ENCODE results near the gene CGN. TPM values are rescaled to one million over a fixed set of nuclear protein-coding genes. Genes with fewer than 3 reads are reported as not detected.

Gene CGN
- total and polyA plus RNA-seq, 3 experiments from 2014 or later, result 0.36 to 1.6 (median 1.1) TPM

DNA sequence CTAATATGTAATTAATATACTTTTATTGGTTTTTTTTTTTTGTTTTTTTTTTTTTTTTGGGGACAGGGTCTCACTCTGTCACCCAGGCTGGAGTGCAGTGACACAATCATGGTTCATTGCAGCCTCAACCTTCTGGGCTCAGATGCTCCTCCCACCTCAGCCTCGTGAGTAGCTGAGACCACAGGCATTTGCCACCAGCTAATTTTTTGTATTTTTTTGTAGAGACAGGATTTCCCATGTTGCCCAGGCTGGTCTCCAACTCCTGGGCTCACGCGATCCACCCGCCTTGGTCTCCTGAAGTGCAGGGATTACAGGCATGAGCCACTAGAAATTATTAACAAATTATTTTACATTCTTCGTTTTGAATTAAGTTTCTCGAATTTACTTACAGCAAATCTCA is 35.1 kb upstream of the CGN start:
- CTCF ChIA-PET, result no interaction called here
- Mint-ChIP-seq H3K9me3 (no peaks in the 10 kb centered on the region), H3K27me3 (peaks cover 9% of the 10 kb centered on the region in 2 donors), H3K36me3 (peaks cover 0 to 1% (median 0%) of the 10 kb centered on the region in 3 donors), H3K27ac (no peak overlapping the region), H3K4me3 (no peak overlapping the region), H3K4me1 (peaks cover 5 to 18% (median 13%) of the 10 kb centered on the region in 3 donors)
- Histone ChIP-seq H3K9me3 (ENCODE audit: low read length) (no peaks in the 10 kb centered on the region), H3K4me1 (ENCODE audit: insufficient read depth, low read length) (no peaks in the 10 kb centered on the region), H3K36me3 (ENCODE audit: insufficient read depth, low read length) (no peaks in the 10 kb centered on the region), H3K27me3 (ENCODE audit: insufficient read depth, low read length, poor library complexity, severe bottlenecking) (no peaks in the 10 kb centered on the region), H3K27ac (ENCODE audit: low read depth, low read length) (no peak overlapping the region), H3K4me3 (ENCODE audit: low read length) (no peak overlapping the region)
- POLR2A ChIA-PET, result interaction anchor here (0.6 kb wide), 1 partner anchor 11 kb away, joined by 4 read pairs; no protein-coding TSS in a partner anchor
- no peak for DNase-seq

GRCh38 chr1:151477066-151477465 is 34.1 kb upstream of the CGN start:
- Mint-ChIP-seq H3K27me3 (peaks cover 9 to 11% of the 10 kb centered on the region in 2 donors), H3K36me3 (peaks cover 0 to 4% (median 1%) of the 10 kb centered on the region in 3 donors), H3K4me1 (peaks cover 5 to 18% (median 13%) of the 10 kb centered on the region in 3 donors), H3K4me3 (no peak overlapping the region), H3K27ac (no peak overlapping the region), H3K9me3 (peaks cover 2 to 5% (median 2%) of the 10 kb centered on the region in 5 donors)
- POLR2A ChIA-PET, result no interaction called here
- no peaks in the 10 kb centered on the region for H3K27me3 ChIP-seq (ENCODE audit: insufficient read depth, low read length, poor library complexity, severe bottlenecking)
- no peaks in the 10 kb centered on the region for H3K9me3 ChIP-seq (ENCODE audit: low read length)
- H3K4me1 ChIP-seq (ENCODE audit: insufficient read depth, low read length), result no peaks in the 10 kb centered on the region
- no peak overlapping the region for H3K27ac ChIP-seq (ENCODE audit: low read depth, low read length)
- H3K4me3 ChIP-seq (ENCODE audit: low read length), result no peak overlapping the region
- no peaks in the 10 kb centered on the region for H3K36me3 ChIP-seq (ENCODE audit: insufficient read depth, low read length)
- CTCF ChIA-PET, result interaction anchor here (1.2 kb wide), 1 partner anchor 18 kb away, joined by 3 read pairs; no protein-coding TSS in a partner anchor
- no peak for DNase-seq

GRCh38 chr1:151478140-151478812 is 32.9 kb upstream of the CGN start:
- no peak overlapping the region for H3K27ac ChIP-seq (ENCODE audit: low read depth, low read length)
- Mint-ChIP-seq H3K4me1 (peaks cover 0 to 8% (median 6%) of the 10 kb centered on the region in 3 donors), H3K27ac (no peak overlapping the region), H3K27me3 (peaks cover 9 to 11% of the 10 kb centered on the region in 2 donors), H3K9me3 (peaks cover 2 to 6% (median 3%) of the 10 kb centered on the region in 5 donors), H3K4me3 (no peak overlapping the region), H3K36me3 (peaks cover 0 to 5% (median 0%) of the 10 kb centered on the region in 3 donors)
- H3K36me3 ChIP-seq (ENCODE audit: insufficient read depth, low read length), result no peaks in the 10 kb centered on the region
- no peaks in the 10 kb centered on the region for H3K27me3 ChIP-seq (ENCODE audit: insufficient read depth, low read length, poor library complexity, severe bottlenecking)
- no peaks in the 10 kb centered on the region for H3K9me3 ChIP-seq (ENCODE audit: low read length)
- POLR2A ChIA-PET, result no interaction called here
- no peak overlapping the region for H3K4me3 ChIP-seq (ENCODE audit: low read length)
- no peaks in the 10 kb centered on the region for H3K4me1 ChIP-seq (ENCODE audit: insufficient read depth, low read length)
- no peak for DNase-seq
- CTCF ChIA-PET, result no interaction called here

- Mint-ChIP-seq H3K9me3 (peaks cover 2 to 6% (median 3%) of the 10 kb centered on the region in 5 donors), H3K4me3 (no peak overlapping the region), H3K27me3 (peaks cover 9 to 11% of the 10 kb centered on the region in 2 donors), H3K36me3 (peaks cover 0 to 5% (median 0%) of the 10 kb centered on the region in 3 donors), H3K4me1 (peaks cover 0 to 2% (median under 1%) of the 10 kb centered on the region in 3 donors), H3K27ac (no peak overlapping the region)
- CTCF ChIA-PET, result no interaction called here
- no peak overlapping the region for H3K4me3 ChIP-seq (ENCODE audit: low read length)
- POLR2A ChIA-PET, result no interaction called here
- DNase-seq, result no peak
- H3K9me3 ChIP-seq (ENCODE audit: low read length), result no peaks in the 10 kb centered on the region
- H3K4me1 ChIP-seq (ENCODE audit: insufficient read depth, low read length), result no peaks in the 10 kb centered on the region
- no peaks in the 10 kb centered on the region for H3K27me3 ChIP-seq (ENCODE audit: insufficient read depth, low read length, poor library complexity, severe bottlenecking)
- no peaks in the 10 kb centered on the region for H3K36me3 ChIP-seq (ENCODE audit: insufficient read depth, low read length)
- no peak overlapping the region for H3K27ac ChIP-seq (ENCODE audit: low read depth, low read length)
These were observed 32.3 kb upstream of the CGN start for GRCh38 chr1:151478923-151479322.

GRCh38 chr1:151479462-151479861 is 31.7 kb upstream of the CGN start:
- ChIA-PET POLR2A (no interaction called here), CTCF (interaction anchor here (0.8 kb wide), 1 partner anchor 9 kb away, joined by 3 read pairs; no protein-coding TSS in a partner anchor)
- H3K4me3 ChIP-seq (ENCODE audit: low read length), result no peak overlapping the region

GRCh38 chr1:151482017-151482416 is 29.2 kb upstream of the CGN start:
- Histone ChIP-seq H3K27ac (ENCODE audit: low read depth, low read length) (no peak overlapping the region), H3K4me3 (ENCODE audit: low read length) (no peak overlapping the region), H3K4me1 (ENCODE audit: insufficient read depth, low read length) (no peaks in the 10 kb centered on the region), H3K36me3 (ENCODE audit: insufficient read depth, low read length) (no peaks in the 10 kb centered on the region), H3K9me3 (ENCODE audit: low read length) (no peaks in the 10 kb centered on the region), H3K27me3 (ENCODE audit: insufficient read depth, low read length, poor library complexity, severe bottlenecking) (no peaks in the 10 kb centered on the region)
- Mint-ChIP-seq H3K27ac (no peak overlapping the region), H3K4me1 (no peaks in the 10 kb centered on the region), H3K36me3 (peaks cover 0 to 5% (median 0%) of the 10 kb centered on the region in 3 donors), H3K27me3 (peaks cover 4 to 9% of the 10 kb centered on the region in 2 donors), H3K4me3 (no peak overlapping the region), H3K9me3 (peaks cover 2 to 6% (median 3%) of the 10 kb centered on the region in 5 donors)
- ChIA-PET CTCF (interaction anchor here (1.1 kb wide), 1 partner anchor 83 kb away, joined by 3 read pairs; no protein-coding TSS in a partner anchor), POLR2A (interaction anchor here (0.6 kb wide), 1 partner anchor 282 kb away, joined by 9 read pairs; no protein-coding TSS in a partner anchor)
- DNase-seq, result no peak

More at GRCh38 chr1:151479462-151479861, 31.7 kb upstream of the CGN start:
- Mint-ChIP-seq H3K9me3 (peaks cover 2 to 6% (median 3%) of the 10 kb centered on the region in 5 donors), H3K27me3 (peaks cover 9 to 11% of the 10 kb centered on the region in 2 donors), H3K27ac (no peak overlapping the region), H3K36me3 (peaks cover 0 to 5% (median 0%) of the 10 kb centered on the region in 3 donors), H3K4me3 (no peak overlapping the region), H3K4me1 (no peaks in the 10 kb centered on the region)
- H3K9me3 ChIP-seq (ENCODE audit: low read length), result no peaks in the 10 kb centered on the region
- H3K27me3 ChIP-seq (ENCODE audit: insufficient read depth, low read length, poor library complexity, severe bottlenecking), result no peaks in the 10 kb centered on the region
- DNase-seq, result no peak
- H3K4me1 ChIP-seq (ENCODE audit: insufficient read depth, low read length), result no peaks in the 10 kb centered on the region
- no peak overlapping the region for H3K27ac ChIP-seq (ENCODE audit: low read depth, low read length)
- H3K36me3 ChIP-seq (ENCODE audit: insufficient read depth, low read length), result no peaks in the 10 kb centered on the region

- Histone ChIP-seq H3K27ac (ENCODE audit: low read depth, low read length) (no peak overlapping the region), H3K4me3 (ENCODE audit: low read length) (no peak overlapping the region), H3K9me3 (ENCODE audit: low read length) (no peaks in the 10 kb centered on the region), H3K4me1 (ENCODE audit: insufficient read depth, low read length) (no peaks in the 10 kb centered on the region), H3K27me3 (ENCODE audit: insufficient read depth, low read length, poor library complexity, severe bottlenecking) (no peaks in the 10 kb centered on the region), H3K36me3 (ENCODE audit: insufficient read depth, low read length) (no peaks in the 10 kb centered on the region)
- Mint-ChIP-seq H3K4me3 (no peak overlapping the region), H3K27ac (no peak overlapping the region), H3K36me3 (peaks cover 0 to 5% (median 0%) of the 10 kb centered on the region in 3 donors), H3K9me3 (peaks cover 2 to 6% (median 3%) of the 10 kb centered on the region in 5 donors), H3K27me3 (peaks cover 3 to 5% of the 10 kb centered on the region in 2 donors), H3K4me1 (no peaks in the 10 kb centered on the region)
- ChIA-PET CTCF (no interaction called here), POLR2A (no interaction called here)
- DNase-seq, result no peak
These were observed 25.4 kb upstream of the CGN start for GRCh38 chr1:151485685-151486255.

DNA sequence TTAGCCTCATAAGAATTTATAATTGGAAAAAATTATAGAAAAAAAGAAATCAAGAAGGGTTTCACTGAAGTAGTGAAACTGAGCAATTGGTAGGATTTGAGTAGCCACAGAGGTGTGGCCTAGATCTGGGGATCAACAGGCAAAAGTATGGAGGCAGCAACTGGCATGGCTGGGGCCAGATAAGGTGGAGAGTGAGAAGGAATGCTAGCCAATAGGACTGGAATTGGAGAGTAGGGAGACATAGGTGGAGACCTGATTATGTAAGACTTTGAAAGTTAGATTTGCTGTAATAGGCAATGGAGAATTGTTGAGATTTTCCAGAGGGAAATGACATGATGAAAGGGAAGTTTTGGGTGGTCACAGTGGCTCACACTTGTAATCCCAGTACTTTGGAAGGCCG is 24.6 kb upstream of the CGN start:
- Mint-ChIP-seq H3K36me3 (peaks cover 0 to 5% (median 0%) of the 10 kb centered on the region in 3 donors), H3K9me3 (peaks cover 2 to 6% (median 3%) of the 10 kb centered on the region in 5 donors), H3K4me1 (no peaks in the 10 kb centered on the region), H3K27ac (no peak overlapping the region), H3K27me3 (peaks cover 2 to 4% of the 10 kb centered on the region in 2 donors), H3K4me3 (no peak overlapping the region)
- no peak for DNase-seq
- H3K9me3 ChIP-seq (ENCODE audit: low read length), result no peaks in the 10 kb centered on the region
- no peak overlapping the region for H3K27ac ChIP-seq (ENCODE audit: low read depth, low read length)
- H3K4me3 ChIP-seq (ENCODE audit: low read length), result no peak overlapping the region
- H3K4me1 ChIP-seq (ENCODE audit: insufficient read depth, low read length), result no peaks in the 10 kb centered on the region
- ChIA-PET CTCF (no interaction called here), POLR2A (no interaction called here)
- no peaks in the 10 kb centered on the region for H3K27me3 ChIP-seq (ENCODE audit: insufficient read depth, low read length, poor library complexity, severe bottlenecking)
- no peaks in the 10 kb centered on the region for H3K36me3 ChIP-seq (ENCODE audit: insufficient read depth, low read length)

Measured in CD8-positive, alpha-beta memory T cell (primary cell).